Neuronal stem cell (in vitro differentiated cells): ENCODE data around the gene EYA3. TPM values are rescaled to one million over a fixed set of nuclear protein-coding genes. Genes with fewer than 3 reads are reported as not detected.

Source experiments
- DNase-seq: peaks from one replicate; pipeline ENCODE4 v3.0.0-alpha.2; 2013; ENCODE audit warnings: low spot score
- H2AFZ ChIP-seq: one replicate; pipeline ENCODE4 v1.6.1; 2013; ENCODE audit warnings: mild to moderate bottlenecking, low read length, inconsistent platforms
- H2AK5ac ChIP-seq: 2 replicates; pipeline ENCODE4 v1.6.1; 2013; ENCODE audit warnings: low read depth, mild to moderate bottlenecking, inconsistent platforms, low read length, moderate library complexity, mixed read lengths
- H2BK120ac ChIP-seq: 2 replicates; pipeline ENCODE4 v1.6.1; 2013; ENCODE audit warnings: low read depth, mild to moderate bottlenecking, inconsistent platforms, low read length, moderate library complexity, mixed read lengths
- H2BK12ac ChIP-seq: one replicate; pipeline ENCODE4 v1.6.1; 2013; ENCODE audit warnings: low read length, inconsistent platforms
- H2BK15ac ChIP-seq: 2 replicates; pipeline ENCODE4 v1.6.1; 2013; ENCODE audit warnings: mild to moderate bottlenecking, low read length, inconsistent platforms, mixed read lengths
- H2BK5ac ChIP-seq: one replicate; pipeline ENCODE4 v1.6.1; 2013; ENCODE audit warnings: inconsistent platforms, mild to moderate bottlenecking, low read length, moderate library complexity
- H3K14ac ChIP-seq: one replicate; pipeline ENCODE4 v1.6.1; 2013; ENCODE audit warnings: low read length, inconsistent platforms
- H3K18ac ChIP-seq: 2 replicates; pipeline ENCODE4 v1.6.1; 2013; ENCODE audit warnings: low read length, inconsistent platforms
- H3K23ac ChIP-seq: 2 replicates; pipeline ENCODE4 v1.6.1; 2013; ENCODE audit warnings: low read depth, mild to moderate bottlenecking, mixed read lengths, low read length, inconsistent platforms; ENCODE audit not compliant: poor library complexity
- H3K27ac ChIP-seq: replicated peaks from 3 replicates; pipeline ENCODE4 v1.5.1; 2013; ENCODE audit warnings: low read length, inconsistent platforms
- H3K27me3 ChIP-seq, 3 experiments: 2 replicates each; pipeline ENCODE4 v1.6.1; 2013; ENCODE audit warnings: low read length in 3 of 3, mild to moderate bottlenecking in 2 of 3, inconsistent platforms in 1 of 3, low read depth in 1 of 3, mixed read lengths in 1 of 3, moderate library complexity in 1 of 3; ENCODE audit not compliant: control insufficient read depth in 3 of 3, insufficient read depth in 3 of 3
- H3K36me3 ChIP-seq, 2 donors: replicated peaks in 1 of 2; 2 replicates each; pipeline ENCODE4 v1.6.1; 2013; ENCODE audit warnings: low read length in 2 of 2; ENCODE audit not compliant: control insufficient read depth in 2 of 2, insufficient read depth in 2 of 2
- H3K4ac ChIP-seq: 2 replicates; pipeline ENCODE4 v1.6.1; 2013; ENCODE audit warnings: inconsistent platforms, mild to moderate bottlenecking, low read length, moderate library complexity
- H3K4me1 ChIP-seq, 2 donors: 1 replicate in 1 of 2; 2 replicates in 1 of 2; pipeline ENCODE4 v1.6.1; 2013; ENCODE audit warnings: low read length in 2 of 2, low read depth in 1 of 2; ENCODE audit not compliant: control insufficient read depth in 2 of 2, insufficient read depth in 1 of 2
- H3K4me2 ChIP-seq: one replicate; pipeline ENCODE4 v1.6.1; 2013; ENCODE audit warnings: mild to moderate bottlenecking, low read length, inconsistent platforms; ENCODE audit not compliant: insufficient read depth, poor library complexity, severe bottlenecking
- H3K4me3 ChIP-seq, 2 donors: 2 replicates each; pipeline ENCODE4 v1.5.1; 2013; ENCODE audit warnings: low read length in 2 of 2, mild to moderate bottlenecking in 2 of 2, inconsistent platforms in 1 of 2, moderate library complexity in 1 of 2
- H3K79me1 ChIP-seq: one replicate; pipeline ENCODE4 v1.6.1; 2013; ENCODE audit warnings: low read depth, mild to moderate bottlenecking, inconsistent platforms, low read length, moderate library complexity
- H3K9ac ChIP-seq: one replicate; pipeline ENCODE4 v1.6.1; 2013; ENCODE audit warnings: mild to moderate bottlenecking, low read depth, low read length, inconsistent platforms; ENCODE audit not compliant: poor library complexity
- H3K9me3 ChIP-seq, 2 donors: replicated peaks in 1 of 2; 2 replicates each; pipeline versions ENCODE3 to v1.6.1; 2013; ENCODE audit warnings: low read length in 2 of 2, mild to moderate bottlenecking in 2 of 2, inconsistent platforms in 1 of 2, low read depth in 1 of 2, mixed read lengths in 1 of 2, moderate library complexity in 1 of 2; ENCODE audit not compliant: control insufficient read depth in 2 of 2, insufficient read depth in 1 of 2
- H4K8ac ChIP-seq: one replicate; pipeline ENCODE4 v1.6.1; 2013; ENCODE audit warnings: low read depth, mild to moderate bottlenecking, inconsistent platforms, low read length, moderate library complexity
- H4K91ac ChIP-seq: one replicate; pipeline ENCODE4 v1.6.1; 2013; ENCODE audit warnings: low read length, low read depth, mild to moderate bottlenecking, inconsistent platforms; ENCODE audit not compliant: poor library complexity
- WGBS, 2 donors: extraction: QIAGEN DNeasy Blood & Tissue Kit; methylation state at CpG; one replicate each; pipeline ENCODE4 v1.1.7; 2013; ENCODE audit warnings: missing lambda C conversion rate in 2 of 2, mixed read lengths in 1 of 2; ENCODE audit not compliant: insufficient read length in 2 of 2, insufficient replicate concordance in 1 of 2; ENCODE audit errors: extremely low coverage in 2 of 2; 5-methylcytosine and 5-hydroxymethylcytosine counted together
- small RNA-seq: library from polyadenylated mRNA; stranded (forward); fragments of <200 nt; extraction: miRNeasy Mini kit (QIAGEN cat#:217004); gene quantifications from one replicate; pipeline ENCODE3, GENCODE V24; 2013; ENCODE audit not compliant: insufficient read depth

Gene EYA3

DNA sequence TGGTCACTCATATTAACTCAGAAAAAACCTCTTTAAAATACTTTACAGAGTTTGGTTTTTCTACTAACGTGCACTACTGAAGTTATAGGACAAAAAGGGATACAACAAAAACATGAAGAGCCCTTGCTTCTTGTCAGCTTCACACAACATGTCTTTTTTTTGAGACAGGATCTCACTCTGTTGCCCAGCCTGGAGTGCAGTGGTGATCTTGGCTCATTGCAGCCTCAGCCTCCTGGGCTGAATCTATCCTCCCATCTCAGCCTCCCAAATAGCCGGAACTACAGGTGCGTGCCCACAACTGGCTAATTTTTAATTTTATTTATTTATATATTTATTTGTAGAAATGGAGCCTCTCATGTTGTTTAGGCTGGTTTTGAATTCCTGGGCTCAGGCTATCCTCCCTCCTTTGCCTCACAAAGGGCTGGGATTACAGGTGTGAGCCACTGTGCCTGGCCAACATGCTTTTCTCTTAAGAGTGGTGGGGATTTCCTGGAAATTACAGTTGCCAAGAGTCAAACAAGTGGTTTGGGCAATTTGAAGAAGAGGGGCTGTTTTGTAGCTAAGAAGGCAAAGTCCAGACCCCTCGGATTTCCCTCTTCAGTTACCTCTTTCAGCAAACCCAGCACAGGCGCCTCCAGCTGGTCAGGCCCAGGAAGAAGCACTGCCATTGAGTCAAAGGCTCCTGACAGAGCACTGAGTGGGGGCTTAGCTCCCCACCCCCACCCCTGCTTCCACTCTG, 160.0 kb downstream of the EYA3 start:
- Histone ChIP-seq H3K4me2 (no peak overlapping the region), H2BK5ac (no peak overlapping the region), H2BK120ac (no peak overlapping the region), H2BK12ac (no peak overlapping the region), H3K9me3 (no peaks in the 10 kb centered on the region), H3K4me1 (no peaks in the 10 kb centered on the region), H2BK15ac (no peak overlapping the region), H4K8ac (no peak overlapping the region), H2AFZ (no peak overlapping the region), H3K4me3 (no peak overlapping the region), H3K18ac (no peak overlapping the region), H4K91ac (no peak overlapping the region), H3K27ac (no peak overlapping the region), H3K9ac (no peak overlapping the region), H3K27me3 (peaks cover 0 to 9% (median 0%) of the 10 kb centered on the region in 3 experiments), H3K79me1 (no peaks in the 10 kb centered on the region), H3K36me3 (no peaks in the 10 kb centered on the region), H3K14ac (no peak overlapping the region), H3K23ac (no peak overlapping the region), H3K4ac (no peak overlapping the region), H2AK5ac (no peak overlapping the region)
- no peak for DNase-seq
- WGBS, 2 donors, result no CpG with 5 or more reads among the region's 5 CpGs

DNA sequence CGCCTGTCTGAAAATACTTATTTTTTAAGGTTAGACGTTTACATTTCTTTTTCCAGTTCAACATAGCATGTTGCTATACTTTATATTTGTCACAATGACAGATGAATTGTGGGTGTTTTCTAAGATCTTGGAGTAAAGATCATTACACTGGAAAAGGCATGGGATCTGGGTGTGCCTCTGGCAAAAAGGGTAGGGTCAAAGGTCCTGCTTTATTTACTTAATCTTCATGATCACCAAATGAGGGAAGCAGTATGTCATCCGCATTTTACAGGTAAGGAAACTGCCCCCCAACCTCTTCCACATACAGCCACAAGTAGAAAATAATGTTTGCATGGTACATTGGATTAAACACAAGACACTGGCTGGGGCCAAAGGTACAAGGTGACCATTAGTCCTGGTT, 166.1 kb downstream of the EYA3 start:
- Histone ChIP-seq H4K91ac (no peak overlapping the region), H3K18ac (no peak overlapping the region), H3K79me1 (no peaks in the 10 kb centered on the region), H2AK5ac (no peak overlapping the region), H3K4me3 (no peak overlapping the region), H4K8ac (no peak overlapping the region), H3K27me3 (peaks cover 0 to 7% (median under 1%) of the 10 kb centered on the region in 3 experiments), H3K14ac (no peak overlapping the region), H2AFZ (no peak overlapping the region), H3K9me3 (no peaks in the 10 kb centered on the region), H3K23ac (no peak overlapping the region), H2BK120ac (no peak overlapping the region), H2BK15ac (no peak overlapping the region), H3K4me1 (no peaks in the 10 kb centered on the region), H3K9ac (no peak overlapping the region), H2BK5ac (no peak overlapping the region), H2BK12ac (no peak overlapping the region), H3K4ac (no peak overlapping the region), H3K36me3 (no peaks in the 10 kb centered on the region), H3K4me2 (no peak overlapping the region), H3K27ac (no peak overlapping the region)
- no CpG with 5 or more reads among the region's 3 CpGs for WGBS, 2 donors
- no peak for DNase-seq

Small RNAs within 50 kb of the gene (small RNA-seq; reads per million reads assigned to genes)
- gene RN7SL559P, result not detected
